ENCODE results near the gene YWHAQ. TPM values are rescaled to one million over a fixed set of nuclear protein-coding genes. Genes with fewer than 3 reads are reported as not detected.

YWHAQ gene
- total and polyA plus RNA-seq, 2 of the 4 experiments (the other 2 are of a cell fraction), result 196 to 255 TPM

- no peak overlapping the region; the same call in 1 of the 2 replicates for H4K91ac ChIP-seq (ENCODE audit: insufficient read depth, low read depth, low read length)
- ChIA-PET CTCF (interaction anchor here (1.2 kb wide), 1 partner anchor 212 kb away, joined by 3 read pairs; no protein-coding TSS in a partner anchor), POLR2A (ENCODE audit: unreplicated experiment) (interaction anchor here (0.5 to 0.6 kb wide), 2 partner anchors 12 to 72 kb away, joined by 3 to 4 read pairs; partner anchors contain the start of gene YWHAQ)
- dilution Hi-C loops (cut with HindIII; ENCODE audit: low sequenced_read_pairs, unreplicated experiment), result no loop called here
- H4K8ac ChIP-seq (ENCODE audit: low read depth in 2 of 2, low read length in 2 of 2), result 0 out of 4 replicates have a peak overlapping the region, but pooled peaks of 1 of the 2 experiments have one; percentile 4
- peak overlapping the region; percentile 81; the same call in 1 of the 2 replicates for H3K27ac ChIP-seq (ENCODE audit: insufficient read depth, low read length)
- peak overlapping the region; percentile 66 for H2AFZ ChIP-seq (replicated peaks; ENCODE audit: low read length, poor library complexity)
- no peak overlapping the region for H3K18ac ChIP-seq (ENCODE audit: low read depth, low read length)
- intact Hi-C loops (cut with micrococcal nuclease), result loop anchor here (5.0 kb wide), 1 partner anchor 393 kb away; the partner anchor contains the start of gene GRHL1
- H2AK9ac ChIP-seq (replicated peaks; ENCODE audit: low read depth, low read length, poor library complexity), result peak overlapping the region; percentile 60
- peaks cover 2% of the 10 kb centered on the region; the same call in 1 of the 2 replicates for H3K4me1 ChIP-seq (ENCODE audit: control insufficient read depth, insufficient read depth, low read length)
- peak overlapping the region; percentile 83 for H2BK5ac ChIP-seq (ENCODE audit: low read depth, low read length, poor library complexity, severe bottlenecking)
- H3K23ac ChIP-seq (ENCODE audit: low read depth, low read length), result peak overlapping the region; percentile 72; the same call in 1 of the 2 replicates
- no peaks in the 10 kb centered on the region for H3K9me3 ChIP-seq (ENCODE audit: control insufficient read depth, insufficient read depth, low read length)
- BruUV-seq (replicated peaks), result no TSS peak
- H4K5ac ChIP-seq (ENCODE audit: low read depth, low read length), result no peak overlapping the region
- H3K4me2 ChIP-seq (ENCODE audit: low read depth, low read length), result peak overlapping the region; percentile 1; the same call in 1 of the 2 replicates
- ATAC-seq (ENCODE audit: low read depth), result peak; percentile 13
- peak overlapping the region; percentile 73 for H2AK5ac ChIP-seq (ENCODE audit: low read depth, low read length)
- no peaks in the 10 kb centered on the region for H3K27me3 ChIP-seq (ENCODE audit: control insufficient read depth, insufficient read depth, low read length)
- H2BK15ac ChIP-seq (ENCODE audit: low read depth, low read length), result no peak overlapping the region; the same call in 2 of the 3 replicates
- no peak overlapping the region for H3K56ac ChIP-seq (ENCODE audit: extremely low read depth, insufficient read depth, low read length)
- H3K4me3 ChIP-seq (ENCODE audit: insufficient read depth, low read depth, low read length), result no peak overlapping the region
- H3K4ac ChIP-seq (ENCODE audit: low read depth, low read length), result peak overlapping the region; percentile 30; the same call in 1 of the 2 replicates
- in situ Hi-C loops (cut with MboI; ENCODE audit: low sequenced_read_pairs), result no loop called here
- no peak overlapping the region for H2BK20ac ChIP-seq (ENCODE audit: low read depth, low read length)
- peak overlapping the region; percentile 78; the same call in 1 of the 2 replicates for H3K14ac ChIP-seq (replicated peaks; ENCODE audit: low read depth, low read length)
- DNase-seq, result peak; percentile 97
- no peak overlapping the region for H3K9ac ChIP-seq (ENCODE audit: low read depth, low read length)
- H3K9me1 ChIP-seq (ENCODE audit: insufficient read depth, low read length), result peaks cover 3% of the 10 kb centered on the region; the same call in 1 of the 2 replicates
- H2BK120ac ChIP-seq (ENCODE audit: low read depth, low read length), result 0 out of 2 replicates have a peak overlapping the region, but pooled peaks have one; percentile 41
- WGBS, 2 experiments (ENCODE audit: extremely low coverage in 2 of 2, insufficient read length in 1 of 2), result 100% methylated on average over 1 of the region's 1 CpG; no CpG with 5 or more reads in 1 of the 2 experiments
- peaks cover 9% of the 10 kb centered on the region; the same call in 1 of the 2 replicates for H4K20me1 ChIP-seq (ENCODE audit: insufficient read depth, low read length)
- H3K79me1 ChIP-seq (ENCODE audit: low read depth in 1 of 2, low read length in 2 of 2), result peaks cover 0 to 26% of the 10 kb centered on the region in 2 experiments; a peak in 2 of 4 replicates
- peaks cover 2% of the 10 kb centered on the region; the same call in 1 of the 2 replicates for H3K36me3 ChIP-seq (ENCODE audit: control insufficient read depth, insufficient read depth, low read length)
- no peak; the same call in 1 of the 2 replicates for TF ChIP-seq POLR2A (IDR thresholded peaks at IDR 0.05; ENCODE audit: low read depth, low read length)
- TF ChIP-seq, protein P1, sequence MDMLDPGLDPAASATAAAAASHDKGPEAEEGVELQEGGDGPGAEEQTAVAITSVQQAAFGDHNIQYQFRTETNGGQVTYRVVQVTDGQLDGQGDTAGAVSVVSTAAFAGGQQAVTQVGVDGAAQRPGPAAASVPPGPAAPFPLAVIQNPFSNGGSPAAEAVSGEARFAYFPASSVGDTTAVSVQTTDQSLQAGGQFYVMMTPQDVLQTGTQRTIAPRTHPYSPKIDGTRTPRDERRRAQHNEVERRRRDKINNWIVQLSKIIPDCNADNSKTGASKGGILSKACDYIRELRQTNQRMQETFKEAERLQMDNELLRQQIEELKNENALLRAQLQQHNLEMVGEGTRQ (IDR thresholded peaks at IDR 0.05; ENCODE audit: low read depth, low read length), result no peak
- no peak for TF ChIP-seq BHLHE40 (IDR thresholded peaks at IDR 0.05; ENCODE audit: low read depth, low read length)
- TF ChIP-seq CEBPB (IDR thresholded peaks at IDR 0.05; ENCODE audit: low read depth, low read length), result 0 out of 2 replicates have a peak, but pooled peaks have one; percentile 2
- TF ChIP-seq FOS (IDR thresholded peaks at IDR 0.05; ENCODE audit: low read depth, low read length), result no peak
- peak; percentile 60 for TF ChIP-seq RCOR1 (IDR thresholded peaks at IDR 0.05; ENCODE audit: insufficient replicate concordance, low read length)
- peak; percentile 24; the same call in 1 of the 2 replicates for TF ChIP-seq RAD21 (IDR thresholded peaks at IDR 0.05; ENCODE audit: low read length)
- TF ChIP-seq, protein P2, sequence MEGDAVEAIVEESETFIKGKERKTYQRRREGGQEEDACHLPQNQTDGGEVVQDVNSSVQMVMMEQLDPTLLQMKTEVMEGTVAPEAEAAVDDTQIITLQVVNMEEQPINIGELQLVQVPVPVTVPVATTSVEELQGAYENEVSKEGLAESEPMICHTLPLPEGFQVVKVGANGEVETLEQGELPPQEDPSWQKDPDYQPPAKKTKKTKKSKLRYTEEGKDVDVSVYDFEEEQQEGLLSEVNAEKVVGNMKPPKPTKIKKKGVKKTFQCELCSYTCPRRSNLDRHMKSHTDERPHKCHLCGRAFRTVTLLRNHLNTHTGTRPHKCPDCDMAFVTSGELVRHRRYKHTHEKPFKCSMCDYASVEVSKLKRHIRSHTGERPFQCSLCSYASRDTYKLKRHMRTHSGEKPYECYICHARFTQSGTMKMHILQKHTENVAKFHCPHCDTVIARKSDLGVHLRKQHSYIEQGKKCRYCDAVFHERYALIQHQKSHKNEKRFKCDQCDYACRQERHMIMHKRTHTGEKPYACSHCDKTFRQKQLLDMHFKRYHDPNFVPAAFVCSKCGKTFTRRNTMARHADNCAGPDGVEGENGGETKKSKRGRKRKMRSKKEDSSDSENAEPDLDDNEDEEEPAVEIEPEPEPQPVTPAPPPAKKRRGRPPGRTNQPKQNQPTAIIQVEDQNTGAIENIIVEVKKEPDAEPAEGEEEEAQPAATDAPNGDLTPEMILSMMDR (conservative IDR thresholded peaks at IDR 0.05; ENCODE audit: low read depth, low read length), result no peak
- TF ChIP-seq, protein P3, sequence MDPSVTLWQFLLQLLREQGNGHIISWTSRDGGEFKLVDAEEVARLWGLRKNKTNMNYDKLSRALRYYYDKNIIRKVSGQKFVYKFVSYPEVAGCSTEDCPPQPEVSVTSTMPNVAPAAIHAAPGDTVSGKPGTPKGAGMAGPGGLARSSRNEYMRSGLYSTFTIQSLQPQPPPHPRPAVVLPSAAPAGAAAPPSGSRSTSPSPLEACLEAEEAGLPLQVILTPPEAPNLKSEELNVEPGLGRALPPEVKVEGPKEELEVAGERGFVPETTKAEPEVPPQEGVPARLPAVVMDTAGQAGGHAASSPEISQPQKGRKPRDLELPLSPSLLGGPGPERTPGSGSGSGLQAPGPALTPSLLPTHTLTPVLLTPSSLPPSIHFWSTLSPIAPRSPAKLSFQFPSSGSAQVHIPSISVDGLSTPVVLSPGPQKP (IDR thresholded peaks at IDR 0.05; ENCODE audit: borderline replicate concordance, low read depth, low read length), result no peak
- no peak for TF ChIP-seq MXI1 (IDR thresholded peaks at IDR 0.05; ENCODE audit: borderline replicate concordance, low read depth, low read length)
- no peak for TF ChIP-seq CHD1 (IDR thresholded peaks at IDR 0.05; ENCODE audit: low read depth, low read length)
- no peak for TF ChIP-seq MAFK (IDR thresholded peaks at IDR 0.05; ENCODE audit: low read depth, low read length)
- TF ChIP-seq RFX5 (IDR thresholded peaks at IDR 0.05; ENCODE audit: low read depth, low read length), result no peak
- 0 out of 2 replicates have a peak, but pooled peaks have one; percentile 23 for TF ChIP-seq MAZ (IDR thresholded peaks at IDR 0.05; ENCODE audit: borderline replicate concordance, low read depth, low read length)
Measured at GRCh38 chr2:9558948-9559381, 71.8 kb downstream of the YWHAQ start.
